Measurements from ENCODE around the gene C1QTNF7.

DNA sequence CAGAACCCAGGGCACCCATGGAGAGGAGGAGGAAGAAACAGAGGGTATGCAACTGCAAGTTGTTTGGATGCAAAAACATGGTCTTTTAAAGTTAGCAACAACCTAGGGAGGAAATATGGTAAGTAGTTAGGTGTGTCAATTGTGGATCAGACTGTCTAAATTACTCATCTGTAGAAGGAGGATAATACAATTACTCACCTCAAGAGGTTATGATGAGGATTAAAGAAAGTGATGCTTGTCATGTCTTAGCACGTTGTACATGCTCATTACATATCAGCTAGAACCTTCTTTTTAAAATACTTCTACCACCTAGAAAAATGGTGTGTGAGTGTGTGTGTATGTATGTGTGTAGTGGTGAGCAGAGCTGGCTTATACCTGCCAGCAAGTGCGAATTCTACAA is 2.3 kb upstream of the C1QTNF7 start:
- TF ChIP-seq, protein P1, sequence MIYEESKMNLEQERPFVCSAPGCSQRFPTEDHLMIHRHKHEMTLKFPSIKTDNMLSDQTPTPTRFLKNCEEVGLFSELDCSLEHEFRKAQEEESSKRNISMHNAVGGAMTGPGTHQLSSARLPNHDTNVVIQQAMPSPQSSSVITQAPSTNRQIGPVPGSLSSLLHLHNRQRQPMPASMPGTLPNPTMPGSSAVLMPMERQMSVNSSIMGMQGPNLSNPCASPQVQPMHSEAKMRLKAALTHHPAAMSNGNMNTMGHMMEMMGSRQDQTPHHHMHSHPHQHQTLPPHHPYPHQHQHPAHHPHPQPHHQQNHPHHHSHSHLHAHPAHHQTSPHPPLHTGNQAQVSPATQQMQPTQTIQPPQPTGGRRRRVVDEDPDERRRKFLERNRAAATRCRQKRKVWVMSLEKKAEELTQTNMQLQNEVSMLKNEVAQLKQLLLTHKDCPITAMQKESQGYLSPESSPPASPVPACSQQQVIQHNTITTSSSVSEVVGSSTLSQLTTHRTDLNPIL (CRISPR knock-in tag; IDR thresholded peaks at IDR 0.05; ENCODE audit: low read depth): no peak
- no peak for TF ChIP-seq RARB (CRISPR knock-in tag; IDR thresholded peaks at IDR 0.05)
- no peak for TF ChIP-seq ZC3H10 (CRISPR knock-in tag; IDR thresholded peaks at IDR 0.05)
- TF ChIP-seq ZNF70 (CRISPR knock-in tag; IDR thresholded peaks at IDR 0.05): no peak
- no peak for TF ChIP-seq ZFP3 (CRISPR knock-in tag; IDR thresholded peaks at IDR 0.05)
- no peak for TF ChIP-seq ZNF565 (CRISPR knock-in tag; conservative IDR thresholded peaks at IDR 0.05; ENCODE audit: low read depth)

Measured in SK-N-SH treated with all-trans-retinoic acid at 6 μM for 48 hours (cell line).